ENCODE measurements around the gene NDUFAF5.

NDUFAF5 gene

DNA sequence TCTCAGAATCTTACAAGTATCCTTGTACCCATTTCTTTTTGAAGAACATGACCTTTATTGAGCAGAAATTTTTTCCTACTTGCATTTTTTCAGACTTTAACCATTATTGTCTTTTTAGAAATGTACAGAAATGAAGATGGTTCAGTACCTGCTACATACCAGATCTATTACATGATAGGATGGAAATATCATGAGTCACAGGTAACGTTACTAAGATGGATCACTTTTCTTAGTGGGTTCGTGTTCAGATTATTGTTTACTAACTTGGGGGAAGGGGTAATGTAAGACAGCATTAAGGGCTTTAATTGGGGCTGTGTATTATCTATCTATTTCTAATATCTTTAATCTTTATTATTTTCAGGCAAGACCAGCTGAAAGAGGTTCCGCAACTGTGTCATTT is 31.9 kb downstream of the NDUFAF5 start:
- TF ChIP-seq, protein P1, sequence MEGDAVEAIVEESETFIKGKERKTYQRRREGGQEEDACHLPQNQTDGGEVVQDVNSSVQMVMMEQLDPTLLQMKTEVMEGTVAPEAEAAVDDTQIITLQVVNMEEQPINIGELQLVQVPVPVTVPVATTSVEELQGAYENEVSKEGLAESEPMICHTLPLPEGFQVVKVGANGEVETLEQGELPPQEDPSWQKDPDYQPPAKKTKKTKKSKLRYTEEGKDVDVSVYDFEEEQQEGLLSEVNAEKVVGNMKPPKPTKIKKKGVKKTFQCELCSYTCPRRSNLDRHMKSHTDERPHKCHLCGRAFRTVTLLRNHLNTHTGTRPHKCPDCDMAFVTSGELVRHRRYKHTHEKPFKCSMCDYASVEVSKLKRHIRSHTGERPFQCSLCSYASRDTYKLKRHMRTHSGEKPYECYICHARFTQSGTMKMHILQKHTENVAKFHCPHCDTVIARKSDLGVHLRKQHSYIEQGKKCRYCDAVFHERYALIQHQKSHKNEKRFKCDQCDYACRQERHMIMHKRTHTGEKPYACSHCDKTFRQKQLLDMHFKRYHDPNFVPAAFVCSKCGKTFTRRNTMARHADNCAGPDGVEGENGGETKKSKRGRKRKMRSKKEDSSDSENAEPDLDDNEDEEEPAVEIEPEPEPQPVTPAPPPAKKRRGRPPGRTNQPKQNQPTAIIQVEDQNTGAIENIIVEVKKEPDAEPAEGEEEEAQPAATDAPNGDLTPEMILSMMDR (IDR thresholded peaks at IDR 0.05; ENCODE audit: borderline replicate concordance, control extremely low read depth, extremely low read depth, insufficient read depth, missing control alignments) = no peak
- no peak for DNase-seq (ENCODE audit: low spot score)
- in situ Hi-C loops (cut with MboI; ENCODE audit: low sequenced_read_pairs, unreplicated experiment) = no loop called here

GRCh38 chr20:13817342-13817741 is 32.5 kb downstream of the NDUFAF5 start:
- TF ChIP-seq, protein P1 (IDR thresholded peaks at IDR 0.05; ENCODE audit: borderline replicate concordance, control extremely low read depth, extremely low read depth, insufficient read depth, missing control alignments) = no peak
- in situ Hi-C loops (cut with MboI; ENCODE audit: low sequenced_read_pairs, unreplicated experiment) = no loop called here
- no peak for DNase-seq (ENCODE audit: low spot score)

DNA sequence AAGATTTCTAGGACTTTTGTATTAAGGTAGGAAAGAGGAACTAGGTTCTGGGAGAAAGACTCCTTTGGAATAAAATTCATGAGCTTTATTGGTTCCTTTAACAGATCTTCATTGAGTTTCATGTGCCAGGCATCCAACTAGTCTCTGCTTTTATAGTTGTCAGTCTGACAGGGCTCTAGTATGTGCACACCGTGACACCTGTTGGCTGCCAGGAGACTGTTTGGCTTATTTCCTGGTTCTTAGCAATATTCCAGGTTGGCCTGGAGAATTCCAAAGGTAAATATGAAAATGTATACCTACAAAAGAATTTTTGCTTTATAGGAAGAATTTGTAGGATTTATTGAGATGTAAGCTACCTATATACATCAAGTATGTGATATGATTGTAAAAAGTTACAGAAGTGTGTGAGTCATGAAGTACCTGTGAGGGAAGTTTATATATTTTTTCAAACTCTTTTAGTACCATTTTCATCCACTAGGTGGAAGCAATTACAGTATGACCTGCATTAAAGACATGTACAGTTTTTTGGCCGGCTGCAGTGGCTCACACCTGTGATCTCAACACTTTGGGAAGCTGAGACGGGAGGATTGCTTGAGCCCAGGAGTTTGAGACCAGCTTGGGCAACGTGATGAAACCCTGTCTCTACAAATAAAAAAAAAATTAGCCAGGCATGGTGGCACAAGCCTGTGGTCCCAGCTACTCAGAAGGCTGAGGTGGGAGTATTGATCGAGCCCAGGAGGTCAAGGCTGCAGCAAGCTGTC is 35.2 kb downstream of the NDUFAF5 start:
- TF ChIP-seq, protein P1 (IDR thresholded peaks at IDR 0.05; ENCODE audit: borderline replicate concordance, control extremely low read depth, extremely low read depth, insufficient read depth, missing control alignments) = peak; percentile 26
- in situ Hi-C loops (cut with MboI; ENCODE audit: low sequenced_read_pairs, unreplicated experiment) = loop anchor here (10.0 kb wide), 1 partner anchor 225 kb away; no protein-coding TSS in a partner anchor
- DNase-seq (ENCODE audit: low spot score) = peak; percentile 61

DNA sequence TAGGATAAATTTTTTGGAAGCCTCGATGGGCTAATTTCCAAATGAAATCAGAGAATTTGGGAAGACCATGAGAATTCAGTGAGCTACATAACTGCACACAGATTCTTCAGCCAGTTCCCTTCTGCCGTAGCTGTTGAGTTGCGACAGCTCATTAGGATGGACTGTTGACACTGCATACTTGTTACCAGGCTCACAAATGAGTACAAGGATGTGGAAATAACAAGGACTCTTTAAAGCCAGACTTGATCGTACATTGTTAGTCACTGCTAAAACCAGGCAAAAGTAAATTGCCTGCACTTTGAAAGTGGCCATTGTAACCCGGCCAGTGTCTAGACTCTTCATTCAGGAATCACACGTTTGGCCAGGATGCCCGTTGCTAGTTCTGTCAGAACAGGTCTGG is 37.0 kb downstream of the NDUFAF5 start:
- in situ Hi-C loops (cut with MboI; ENCODE audit: low sequenced_read_pairs, unreplicated experiment) = loop anchor here (10.0 kb wide), 1 partner anchor 223 kb away; no protein-coding TSS in a partner anchor
- no peak for DNase-seq (ENCODE audit: low spot score)
- TF ChIP-seq, protein P1 (IDR thresholded peaks at IDR 0.05; ENCODE audit: borderline replicate concordance, control extremely low read depth, extremely low read depth, insufficient read depth, missing control alignments) = no peak

DNA sequence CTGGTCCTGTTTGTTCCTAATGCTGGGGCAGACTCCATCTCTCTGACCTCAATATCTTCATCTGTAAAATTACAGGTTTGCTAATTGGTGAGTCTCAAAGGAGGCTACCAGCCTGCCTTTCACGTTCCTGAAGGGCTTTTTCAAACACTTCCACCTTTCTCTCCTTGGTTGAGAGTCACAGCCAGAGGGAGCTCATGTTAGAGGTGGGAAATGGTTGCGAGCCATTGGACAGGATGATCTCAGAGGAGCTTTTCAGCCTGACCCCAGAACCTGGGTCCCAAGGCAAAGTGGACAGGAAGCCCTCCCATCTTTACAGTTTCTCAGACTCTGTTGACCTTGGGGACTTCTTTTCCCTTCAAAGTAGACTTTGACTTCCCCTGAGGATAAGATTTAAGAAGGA is 37.6 kb downstream of the NDUFAF5 start:
- no peak for DNase-seq (ENCODE audit: low spot score)
- in situ Hi-C loops (cut with MboI; ENCODE audit: low sequenced_read_pairs, unreplicated experiment) = loop anchor here (10.0 kb wide), 1 partner anchor 222 kb away; no protein-coding TSS in a partner anchor
- TF ChIP-seq, protein P1 (IDR thresholded peaks at IDR 0.05; ENCODE audit: borderline replicate concordance, control extremely low read depth, extremely low read depth, insufficient read depth, missing control alignments) = no peak

- TF ChIP-seq, protein P1 (IDR thresholded peaks at IDR 0.05; ENCODE audit: borderline replicate concordance, control extremely low read depth, extremely low read depth, insufficient read depth, missing control alignments) = no peak
- no peak for DNase-seq (ENCODE audit: low spot score)
- in situ Hi-C loops (cut with MboI; ENCODE audit: low sequenced_read_pairs, unreplicated experiment) = loop anchor here (10.0 kb wide), 1 partner anchor 220 kb away; no protein-coding TSS in a partner anchor
Measured at GRCh38 chr20:13824459-13824858, 39.6 kb downstream of the NDUFAF5 start.

Measured in GM13976 (cell line).